ENCODE data around the gene OLIG1.

GRCh38 chr21:33099131-33099530, 29.2 kb downstream of the OLIG1 start:
- TF ChIP-seq EP300 (IDR thresholded peaks at IDR 0.05) (no peak), CTCF (IDR thresholded peaks at IDR 0.05) (no peak), POLR2AphosphoS5 (IDR thresholded peaks at IDR 0.05) (no peak), POLR2A (IDR thresholded peaks at IDR 0.05; ENCODE audit: low read depth) (no peak)
